ENCODE measurements around the gene NXNL1. TPM values are rescaled to one million over a fixed set of nuclear protein-coding genes. Genes with fewer than 3 reads are reported as not detected.
"Not testable (repeated sequence)": the region's sequence is repeated elsewhere in the genome, so short reads cannot be mapped to it uniquely, and the experiment has no call there.

NXNL1 gene
- total RNA-seq, 1 experiment from 2014 or later, result not detected

DNA sequence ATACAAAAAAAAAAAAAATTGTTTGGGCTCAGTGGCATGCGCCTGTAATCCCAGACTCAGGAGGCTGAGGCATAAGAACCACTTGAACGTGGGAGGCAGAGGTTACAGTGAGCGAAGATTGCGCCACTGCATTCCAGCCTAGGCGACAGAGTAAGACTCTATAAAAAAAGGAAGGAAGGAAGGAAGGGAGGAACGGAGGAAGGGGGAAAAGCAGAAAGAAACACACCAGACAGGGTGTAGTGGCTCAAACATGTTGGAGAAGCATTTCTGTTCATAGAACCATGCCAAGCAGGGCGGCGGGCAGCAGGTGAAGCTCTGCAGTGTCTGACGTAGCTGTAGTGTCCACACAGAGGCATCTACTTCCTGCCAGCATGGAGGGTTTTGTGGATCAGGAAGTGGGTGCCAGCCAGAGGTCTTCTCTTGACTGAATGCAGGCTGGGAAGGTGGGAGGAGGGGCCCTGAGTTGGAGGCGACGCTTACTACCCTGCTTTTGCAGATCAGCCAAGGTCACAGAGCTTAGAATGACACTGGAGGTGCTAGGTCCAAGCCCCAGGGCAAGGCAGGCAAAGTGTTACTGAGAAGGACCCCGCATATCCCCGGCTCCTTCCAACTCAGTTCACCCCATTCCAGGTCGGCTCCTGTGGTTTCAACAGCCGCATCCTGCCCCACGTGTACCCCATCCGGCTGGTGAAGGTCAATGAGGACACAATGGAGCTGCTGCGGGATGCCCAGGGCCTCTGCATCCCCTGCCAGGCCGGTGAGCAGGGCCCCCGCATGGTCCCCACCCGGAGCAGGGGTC, 39.1 kb upstream of the NXNL1 start:
- H3K9ac ChIP-seq (ENCODE audit: low read length), result no peak overlapping the region
- TF ChIP-seq, protein P1, sequence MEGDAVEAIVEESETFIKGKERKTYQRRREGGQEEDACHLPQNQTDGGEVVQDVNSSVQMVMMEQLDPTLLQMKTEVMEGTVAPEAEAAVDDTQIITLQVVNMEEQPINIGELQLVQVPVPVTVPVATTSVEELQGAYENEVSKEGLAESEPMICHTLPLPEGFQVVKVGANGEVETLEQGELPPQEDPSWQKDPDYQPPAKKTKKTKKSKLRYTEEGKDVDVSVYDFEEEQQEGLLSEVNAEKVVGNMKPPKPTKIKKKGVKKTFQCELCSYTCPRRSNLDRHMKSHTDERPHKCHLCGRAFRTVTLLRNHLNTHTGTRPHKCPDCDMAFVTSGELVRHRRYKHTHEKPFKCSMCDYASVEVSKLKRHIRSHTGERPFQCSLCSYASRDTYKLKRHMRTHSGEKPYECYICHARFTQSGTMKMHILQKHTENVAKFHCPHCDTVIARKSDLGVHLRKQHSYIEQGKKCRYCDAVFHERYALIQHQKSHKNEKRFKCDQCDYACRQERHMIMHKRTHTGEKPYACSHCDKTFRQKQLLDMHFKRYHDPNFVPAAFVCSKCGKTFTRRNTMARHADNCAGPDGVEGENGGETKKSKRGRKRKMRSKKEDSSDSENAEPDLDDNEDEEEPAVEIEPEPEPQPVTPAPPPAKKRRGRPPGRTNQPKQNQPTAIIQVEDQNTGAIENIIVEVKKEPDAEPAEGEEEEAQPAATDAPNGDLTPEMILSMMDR (conservative IDR thresholded peaks at IDR 0.05; ENCODE audit: low read depth, low read length), result no peak

DNA sequence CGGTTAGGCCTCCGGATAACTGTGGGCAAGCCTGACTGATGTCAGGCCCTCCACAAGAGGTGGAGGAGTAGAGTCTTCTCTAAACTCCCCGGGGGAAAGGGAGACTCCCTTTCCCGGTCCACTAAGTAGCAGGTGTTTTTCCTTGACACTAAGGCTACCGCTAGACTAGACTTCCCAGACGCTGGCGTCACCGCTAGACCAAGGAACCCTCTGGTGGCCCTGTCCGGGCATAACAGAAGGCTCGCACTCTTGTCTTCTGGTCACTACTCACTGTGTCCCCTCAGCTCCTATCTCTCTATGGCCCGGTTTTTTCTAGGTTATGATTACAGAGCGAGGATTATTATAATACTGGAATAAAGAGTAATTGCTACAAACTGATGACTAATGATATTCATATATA, 38.3 kb upstream of the NXNL1 start:
- ATAC-seq; H3K27ac ChIP-seq (ENCODE audit: low read length); POLR2A ChIA-PET (ENCODE audit: unreplicated experiment); CTCF ChIA-PET; H4K20me1 ChIP-seq (ENCODE audit: low read length); BruUV-seq (replicated peaks); H3K27me3 ChIP-seq (ENCODE audit: low read length); H3K9me2 ChIP-seq (replicated peaks; ENCODE audit: low read length); DNase-seq; H3K9ac ChIP-seq (ENCODE audit: low read length); H3F3A ChIP-seq (ENCODE audit: low read length, unreplicated experiment); H3K4me1 ChIP-seq (ENCODE audit: insufficient read depth, low read length); H3K79me2 ChIP-seq (ENCODE audit: low read length); H3K9me3 ChIP-seq (ENCODE audit: low read length); intact Hi-C loops (cut with micrococcal nuclease); H3K4me3 ChIP-seq (ENCODE audit: low read length); H3K4me2 ChIP-seq (ENCODE audit: low read length); H2AFZ ChIP-seq (ENCODE audit: low read length); H3K36me3 ChIP-seq (ENCODE audit: low read depth, low read length): not testable (repeated sequence)

More for the DNA sequence above, 39.1 kb upstream of the NXNL1 start:
- Histone ChIP-seq H3K9me3 (ENCODE audit: low read length) (no peaks in the 10 kb centered on the region), H3K79me2 (ENCODE audit: low read length) (no peaks in the 10 kb centered on the region), H3K27me3 (ENCODE audit: low read length) (no peaks in the 10 kb centered on the region), H3K4me3 (ENCODE audit: low read length) (no peak overlapping the region), H3F3A (ENCODE audit: low read length, unreplicated experiment) (no peaks in the 10 kb centered on the region), H2AFZ (ENCODE audit: low read length) (no peak overlapping the region), H3K27ac (ENCODE audit: low read length) (no peak overlapping the region), H3K36me3 (ENCODE audit: low read depth, low read length) (no peaks in the 10 kb centered on the region; the same call in 1 of the 2 replicates), H3K9me2 (replicated peaks; ENCODE audit: low read length) (no peaks in the 10 kb centered on the region), H4K20me1 (ENCODE audit: low read length) (no peaks in the 10 kb centered on the region), H3K4me1 (ENCODE audit: insufficient read depth, low read length) (no peaks in the 10 kb centered on the region), H3K4me2 (ENCODE audit: low read length) (no peak overlapping the region)
- ChIA-PET CTCF (no interaction called here), POLR2A (ENCODE audit: unreplicated experiment) (no interaction called here)
- BruUV-seq (replicated peaks), result no TSS peak
- no peak for DNase-seq
- no peak for ATAC-seq
- intact Hi-C loops (cut with micrococcal nuclease), result no loop called here

DNA sequence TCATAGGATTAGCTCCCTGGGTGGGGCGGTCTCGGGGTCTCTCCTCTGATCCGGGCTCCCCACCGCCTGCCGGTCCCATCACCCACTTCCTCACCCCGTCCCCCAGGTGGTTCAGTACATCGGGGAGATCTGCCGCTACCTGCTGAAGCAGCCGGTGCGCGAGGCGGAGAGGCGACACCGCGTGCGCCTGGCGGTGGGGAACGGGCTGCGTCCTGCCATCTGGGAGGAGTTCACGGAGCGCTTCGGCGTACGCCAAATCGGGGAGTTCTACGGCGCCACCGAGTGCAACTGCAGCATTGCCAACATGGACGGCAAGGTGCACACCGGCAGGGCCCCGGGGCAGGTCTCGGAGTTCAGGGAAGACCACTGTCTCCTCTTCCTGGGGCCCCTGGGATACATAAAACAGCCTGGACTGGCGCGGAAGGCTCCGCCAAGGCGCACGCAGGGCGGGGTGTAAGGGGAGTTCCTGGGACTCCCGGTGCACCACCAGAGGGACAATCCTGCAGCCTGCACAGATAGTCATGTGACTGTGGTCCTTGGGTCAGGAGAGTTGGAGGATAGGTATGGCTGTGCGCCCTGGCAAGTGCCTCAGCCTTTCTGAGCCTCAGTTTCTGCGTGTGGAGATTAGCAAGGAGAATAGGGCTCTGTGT, 36.5 kb upstream of the NXNL1 start:
- Histone ChIP-seq H4K20me1 (ENCODE audit: low read length) (no peaks in the 10 kb centered on the region), H3K27me3 (ENCODE audit: low read length) (no peaks in the 10 kb centered on the region), H3F3A (ENCODE audit: low read length, unreplicated experiment) (no peaks in the 10 kb centered on the region), H2AFZ (ENCODE audit: low read length) (no peak overlapping the region), H3K9me2 (replicated peaks; ENCODE audit: low read length) (no peaks in the 10 kb centered on the region), H3K36me3 (ENCODE audit: low read depth, low read length) (no peaks in the 10 kb centered on the region; the same call in 1 of the 2 replicates), H3K79me2 (ENCODE audit: low read length) (no peaks in the 10 kb centered on the region), H3K4me2 (ENCODE audit: low read length) (no peak overlapping the region), H3K4me1 (ENCODE audit: insufficient read depth, low read length) (no peaks in the 10 kb centered on the region), H3K9me3 (ENCODE audit: low read length) (no peaks in the 10 kb centered on the region), H3K9ac (ENCODE audit: low read length) (no peak overlapping the region), H3K27ac (ENCODE audit: low read length) (no peak overlapping the region), H3K4me3 (ENCODE audit: low read length) (no peak overlapping the region)
- ATAC-seq (no peak), DNase-seq (no peak)
- TF ChIP-seq EZH2phosphoT487 (IDR thresholded peaks at IDR 0.05; ENCODE audit: borderline replicate concordance, low read length), result no peak
- TF ChIP-seq EZH2 (IDR thresholded peaks at IDR 0.05; ENCODE audit: low read length, unreplicated experiment), result no peak
- TF ChIP-seq, protein P1 (conservative IDR thresholded peaks at IDR 0.05; ENCODE audit: low read depth, low read length), result no peak
- POLR2A ChIA-PET (ENCODE audit: unreplicated experiment), result no interaction called here
- BruUV-seq (replicated peaks), result no TSS peak
- CTCF ChIA-PET, result no interaction called here
- intact Hi-C loops (cut with micrococcal nuclease), result no loop called here

Measured in PC-3 (cell line).